ENCODE results near the gene FETUB.

- no peak for TF ChIP-seq CTCF (IDR thresholded peaks at IDR 0.05)
- no peak for TF ChIP-seq EZH2phosphoT487 (IDR thresholded peaks at IDR 0.05)
These were observed 12.3 kb upstream of the FETUB start for GRCh38 chr3:186627852-186628414.

Data from neural progenitor cell (in vitro differentiated cells).